Central memory CD8-positive, alpha-beta T cell (primary cell): ENCODE measurements around the gene RAD51B.
A peak's percentile ranks its signal among the peaks of the same experiment; 100 is the strongest.
"Not testable (repeated sequence)": the region's sequence is repeated elsewhere in the genome, so short reads cannot be mapped to it uniquely, and the experiment has no call there.

Experiments
- ATAC-seq: fragments of 150-1000 bp; cut with Tn5 transposase; replicated peaks from 2 replicates; pipeline ENCODE4 v1.10.0; 2022; ENCODE audit warnings: mild to moderate bottlenecking, moderate FRiP score, moderate number of reproducible peaks; ENCODE audit not compliant: poor library complexity, severe bottlenecking; ENCODE audit errors: extremely low read depth
- DNase-seq, 2 donors: peaks; one replicate each; pipeline ENCODE4 v3.0.0; 2021; ENCODE audit warnings: low spot score in 2 of 2
- H3K27ac Mint-ChIP-seq: one replicate; pipeline ENCODE4 v1.8.0; 2022; ENCODE audit warnings: low read depth, mild to moderate bottlenecking, moderate library complexity, mixed read lengths
- H3K27me3 Mint-ChIP-seq: one replicate; pipeline ENCODE4 v1.8.0; 2022; ENCODE audit warnings: mixed read lengths
- H3K36me3 Mint-ChIP-seq: one replicate; pipeline ENCODE4 v1.8.0; 2022; ENCODE audit warnings: mild to moderate bottlenecking, moderate library complexity, mixed read lengths; ENCODE audit not compliant: insufficient read depth
- H3K4me1 Mint-ChIP-seq: one replicate; pipeline ENCODE4 v1.8.0; 2022; ENCODE audit warnings: mixed read lengths
- H3K4me3 Mint-ChIP-seq: one replicate; pipeline ENCODE4 v1.8.0; 2022; ENCODE audit warnings: mild to moderate bottlenecking, moderate library complexity, mixed read lengths
- H3K9me3 Mint-ChIP-seq: one replicate; pipeline ENCODE4 v1.8.0; 2022; ENCODE audit warnings: mixed read lengths

The RAD51B gene

GRCh38 chr14:68661226-68662225, 841.9 kb downstream of the RAD51B start:
- H3K27me3 Mint-ChIP-seq: no peaks in the 10 kb centered on the region
- H3K4me3 Mint-ChIP-seq: no peak overlapping the region
- no peak for ATAC-seq
- H3K4me1 Mint-ChIP-seq: peaks cover 46% of the 10 kb centered on the region
- peak overlapping the region; percentile 95 for H3K27ac Mint-ChIP-seq
- H3K36me3 Mint-ChIP-seq: peaks cover 3% of the 10 kb centered on the region
- peaks cover 5% of the 10 kb centered on the region for H3K9me3 Mint-ChIP-seq
- DNase-seq: no peak

GRCh38 chr14:68662392-68662791, 842.8 kb downstream of the RAD51B start:
- DNase-seq (no peak), ATAC-seq (no peak)
- Mint-ChIP-seq H3K9me3 (peaks cover 5% of the 10 kb centered on the region), H3K4me3 (peak overlapping the region; percentile 74), H3K27me3 (no peaks in the 10 kb centered on the region), H3K27ac (peak overlapping the region; percentile 95), H3K4me1 (peaks cover 46% of the 10 kb centered on the region), H3K36me3 (peaks cover 3% of the 10 kb centered on the region)

GRCh38 chr14:68662826-68663225, 843.2 kb downstream of the RAD51B start:
- Mint-ChIP-seq H3K4me1 (peaks cover 46% of the 10 kb centered on the region), H3K4me3 (peak overlapping the region; percentile 74), H3K27ac (peak overlapping the region; percentile 95)
- H3K9me3 Mint-ChIP-seq, H3K27me3 Mint-ChIP-seq, ATAC-seq, H3K36me3 Mint-ChIP-seq, DNase-seq: not testable (repeated sequence)

- Mint-ChIP-seq H3K27ac (peak overlapping the region; percentile 95), H3K9me3 (peaks cover 5% of the 10 kb centered on the region), H3K4me1 (peaks cover 46% of the 10 kb centered on the region), H3K27me3 (no peaks in the 10 kb centered on the region), H3K4me3 (peak overlapping the region; percentile 74), H3K36me3 (peaks cover 3% of the 10 kb centered on the region)
- ATAC-seq: peak; percentile 63
- DNase-seq: no peak
Measured at GRCh38 chr14:68663385-68664076, 844.0 kb downstream of the RAD51B start.

- Mint-ChIP-seq H3K27ac (peak overlapping the region; percentile 95), H3K4me1 (peaks cover 46% of the 10 kb centered on the region), H3K36me3 (peaks cover 3% of the 10 kb centered on the region), H3K9me3 (peaks cover 5% of the 10 kb centered on the region), H3K27me3 (no peaks in the 10 kb centered on the region), H3K4me3 (peak overlapping the region; percentile 74)
- DNase-seq (no peak), ATAC-seq (peak; percentile 54)
Measured at GRCh38 chr14:68664225-68664681, 844.7 kb downstream of the RAD51B start.

GRCh38 chr14:68665131-68665530, 845.6 kb downstream of the RAD51B start:
- H3K36me3 Mint-ChIP-seq: peaks cover 3% of the 10 kb centered on the region
- peaks cover 46% of the 10 kb centered on the region for H3K4me1 Mint-ChIP-seq
- ATAC-seq: no peak
- no peak for DNase-seq
- no peak overlapping the region for H3K4me3 Mint-ChIP-seq
- H3K27ac Mint-ChIP-seq: peak overlapping the region; percentile 55
- H3K27me3 Mint-ChIP-seq: no peaks in the 10 kb centered on the region
- H3K9me3 Mint-ChIP-seq: peaks cover 5% of the 10 kb centered on the region

- Mint-ChIP-seq H3K4me1 (peaks cover 46% of the 10 kb centered on the region), H3K27me3 (no peaks in the 10 kb centered on the region), H3K27ac (peak overlapping the region; percentile 71), H3K9me3 (peaks cover 5% of the 10 kb centered on the region), H3K4me3 (no peak overlapping the region), H3K36me3 (peaks cover 5% of the 10 kb centered on the region)
- ATAC-seq (no peak), DNase-seq (no peak)
Measured at GRCh38 chr14:68665792-68666204, 846.2 kb downstream of the RAD51B start.

GRCh38 chr14:68666236-68666635, 846.7 kb downstream of the RAD51B start:
- no peak overlapping the region for H3K4me3 Mint-ChIP-seq
- H3K9me3 Mint-ChIP-seq: peaks cover 5% of the 10 kb centered on the region
- H3K36me3 Mint-ChIP-seq: peaks cover 5% of the 10 kb centered on the region
- peaks cover 46% of the 10 kb centered on the region for H3K4me1 Mint-ChIP-seq
- peak overlapping the region; percentile 71 for H3K27ac Mint-ChIP-seq
- DNase-seq (no peak), ATAC-seq (peak; percentile 49)
- H3K27me3 Mint-ChIP-seq: no peaks in the 10 kb centered on the region

- DNase-seq: no peak
- no peak for ATAC-seq
- H3K27ac Mint-ChIP-seq: peak overlapping the region; percentile 71
- peaks cover 43% of the 10 kb centered on the region for H3K4me1 Mint-ChIP-seq
- peaks cover 5% of the 10 kb centered on the region for H3K9me3 Mint-ChIP-seq
- peaks cover 5% of the 10 kb centered on the region for H3K36me3 Mint-ChIP-seq
- H3K27me3 Mint-ChIP-seq: no peaks in the 10 kb centered on the region
- no peak overlapping the region for H3K4me3 Mint-ChIP-seq
Measured at GRCh38 chr14:68666899-68667298, 847.3 kb downstream of the RAD51B start.

- Mint-ChIP-seq H3K36me3 (peaks cover 5% of the 10 kb centered on the region), H3K4me3 (no peak overlapping the region), H3K27me3 (no peaks in the 10 kb centered on the region), H3K27ac (peak overlapping the region; percentile 17), H3K9me3 (peaks cover 5% of the 10 kb centered on the region), H3K4me1 (peaks cover 39% of the 10 kb centered on the region)
- DNase-seq: no peak
- no peak for ATAC-seq
Measured at GRCh38 chr14:68667313-68667791, 847.8 kb downstream of the RAD51B start.

GRCh38 chr14:68668028-68668427, 848.4 kb downstream of the RAD51B start:
- Mint-ChIP-seq H3K27ac (peak overlapping the region; percentile 12), H3K4me3 (no peak overlapping the region), H3K27me3 (no peaks in the 10 kb centered on the region), H3K4me1 (peaks cover 32% of the 10 kb centered on the region), H3K36me3 (peaks cover 5% of the 10 kb centered on the region), H3K9me3 (peaks cover 5% of the 10 kb centered on the region)
- ATAC-seq (no peak), DNase-seq (no peak)

- ATAC-seq (no peak), DNase-seq (no peak)
- Mint-ChIP-seq H3K4me1 (peaks cover 27% of the 10 kb centered on the region), H3K36me3 (peaks cover 2% of the 10 kb centered on the region), H3K27ac (no peak overlapping the region), H3K4me3 (no peak overlapping the region), H3K9me3 (peaks cover 5% of the 10 kb centered on the region), H3K27me3 (no peaks in the 10 kb centered on the region)
Measured at GRCh38 chr14:68668531-68668930, 849.0 kb downstream of the RAD51B start.
